HG03571 (cell line): ENCODE data around the gene S1PR2.

Experiments used
- ATAC-seq: cut with Tn5 transposase; IDR thresholded peaks from one replicate; pipeline ENCODE4 v1.9.1; 2021; ENCODE audit not compliant: unreplicated experiment

S1PR2 gene, protein sequence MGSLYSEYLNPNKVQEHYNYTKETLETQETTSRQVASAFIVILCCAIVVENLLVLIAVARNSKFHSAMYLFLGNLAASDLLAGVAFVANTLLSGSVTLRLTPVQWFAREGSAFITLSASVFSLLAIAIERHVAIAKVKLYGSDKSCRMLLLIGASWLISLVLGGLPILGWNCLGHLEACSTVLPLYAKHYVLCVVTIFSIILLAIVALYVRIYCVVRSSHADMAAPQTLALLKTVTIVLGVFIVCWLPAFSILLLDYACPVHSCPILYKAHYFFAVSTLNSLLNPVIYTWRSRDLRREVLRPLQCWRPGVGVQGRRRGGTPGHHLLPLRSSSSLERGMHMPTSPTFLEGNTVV

DNA sequence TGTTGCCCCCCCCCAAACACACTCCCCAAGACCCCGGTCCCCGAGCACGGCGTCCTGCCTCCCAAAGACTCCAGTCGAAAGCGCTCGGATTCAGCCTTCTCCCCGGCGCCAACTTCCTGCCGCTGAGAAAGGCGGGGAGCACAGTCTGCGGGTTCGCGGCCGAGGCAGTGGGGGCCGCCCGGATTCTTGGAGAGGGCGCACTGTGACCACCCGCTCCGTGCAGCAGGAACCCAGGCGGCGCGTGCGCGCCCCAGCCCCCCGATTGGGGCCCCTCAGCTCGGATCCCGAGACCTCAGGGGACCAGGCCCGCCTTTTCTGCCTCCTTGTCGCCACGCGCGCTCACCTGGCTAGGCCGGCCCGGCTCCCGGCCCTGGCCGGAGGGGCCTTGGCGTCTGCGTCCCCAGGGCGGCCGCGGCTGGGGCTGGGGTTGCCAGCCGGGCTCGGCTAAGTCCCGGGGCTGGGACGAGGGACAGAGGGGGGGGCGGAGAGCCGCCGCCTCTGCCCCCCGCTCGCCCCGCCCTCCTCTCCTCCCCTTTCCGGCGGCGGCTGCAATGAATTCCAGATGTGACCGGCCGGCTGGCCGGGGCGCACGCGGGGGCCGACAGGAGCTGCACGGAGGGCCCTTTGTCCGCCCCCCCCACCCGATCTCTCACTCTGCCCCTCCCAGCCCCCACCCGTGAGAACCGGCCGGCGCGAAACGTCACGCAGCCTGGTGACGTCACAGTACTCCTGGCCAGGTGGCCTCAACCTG is at the start of gene S1PR2:
TSS of gene S1PR2 (minus strand) at position 471 of the 751 bp plus-strand sequence. CDS start 6,426 bp downstream, outside the sequence.
- peak; percentile 30 for ATAC-seq

DNA sequence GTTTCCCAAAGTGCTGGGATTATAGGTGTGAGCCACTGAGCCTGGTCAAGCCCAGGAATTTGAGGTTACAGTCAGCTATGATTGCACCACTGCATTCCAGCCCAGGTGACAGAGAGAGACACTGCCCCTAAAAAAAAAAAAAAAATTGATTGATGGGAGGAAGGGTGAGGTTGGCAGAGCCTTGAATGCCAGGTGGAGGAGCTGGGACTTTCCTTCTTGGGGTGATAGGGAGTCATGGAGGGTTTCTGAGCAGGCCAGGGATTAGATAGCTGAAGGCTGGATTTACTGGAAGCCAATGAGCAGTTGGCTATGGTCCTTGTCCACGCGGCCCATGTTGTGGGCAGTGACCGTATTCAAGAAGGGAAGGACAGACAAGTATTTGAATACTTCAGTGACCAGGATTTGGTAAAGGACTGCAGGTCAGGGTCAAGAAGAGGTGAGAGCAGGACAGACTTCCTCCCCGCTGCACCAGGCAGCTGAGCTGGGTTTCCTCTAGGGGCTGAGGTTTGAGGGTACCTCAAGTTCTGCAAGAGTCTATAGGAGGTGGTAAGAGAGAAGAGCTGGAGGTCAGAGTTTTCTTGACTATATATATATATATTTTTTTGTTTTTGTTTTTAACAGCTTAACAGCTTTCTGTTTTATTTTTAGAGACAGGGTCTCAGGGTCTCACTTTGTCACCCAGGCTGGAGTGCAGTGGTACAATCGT is 48.8 kb upstream of the S1PR2 start:
- ATAC-seq = no peak

DNA sequence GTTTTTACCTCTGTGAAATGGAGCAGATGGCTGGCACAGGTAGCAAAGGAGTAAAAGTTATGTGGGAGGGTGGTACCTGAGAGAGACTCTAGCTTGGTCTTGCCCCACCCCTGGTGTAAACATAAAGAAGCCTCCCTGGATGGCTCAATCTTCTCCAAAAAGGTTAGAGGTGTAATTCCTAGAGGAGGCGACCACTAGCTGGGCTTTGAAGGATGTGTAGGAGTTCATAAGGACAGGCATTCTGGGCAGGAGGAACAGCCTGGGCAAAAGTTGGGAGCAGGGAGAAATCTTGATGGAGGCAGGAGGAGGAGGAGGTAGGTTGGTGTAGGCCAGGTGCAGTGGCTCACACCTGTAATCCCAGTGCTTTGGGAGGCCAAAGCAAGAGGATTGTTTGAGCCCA is 47.8 kb upstream of the S1PR2 start:
- no peak for ATAC-seq

DNA sequence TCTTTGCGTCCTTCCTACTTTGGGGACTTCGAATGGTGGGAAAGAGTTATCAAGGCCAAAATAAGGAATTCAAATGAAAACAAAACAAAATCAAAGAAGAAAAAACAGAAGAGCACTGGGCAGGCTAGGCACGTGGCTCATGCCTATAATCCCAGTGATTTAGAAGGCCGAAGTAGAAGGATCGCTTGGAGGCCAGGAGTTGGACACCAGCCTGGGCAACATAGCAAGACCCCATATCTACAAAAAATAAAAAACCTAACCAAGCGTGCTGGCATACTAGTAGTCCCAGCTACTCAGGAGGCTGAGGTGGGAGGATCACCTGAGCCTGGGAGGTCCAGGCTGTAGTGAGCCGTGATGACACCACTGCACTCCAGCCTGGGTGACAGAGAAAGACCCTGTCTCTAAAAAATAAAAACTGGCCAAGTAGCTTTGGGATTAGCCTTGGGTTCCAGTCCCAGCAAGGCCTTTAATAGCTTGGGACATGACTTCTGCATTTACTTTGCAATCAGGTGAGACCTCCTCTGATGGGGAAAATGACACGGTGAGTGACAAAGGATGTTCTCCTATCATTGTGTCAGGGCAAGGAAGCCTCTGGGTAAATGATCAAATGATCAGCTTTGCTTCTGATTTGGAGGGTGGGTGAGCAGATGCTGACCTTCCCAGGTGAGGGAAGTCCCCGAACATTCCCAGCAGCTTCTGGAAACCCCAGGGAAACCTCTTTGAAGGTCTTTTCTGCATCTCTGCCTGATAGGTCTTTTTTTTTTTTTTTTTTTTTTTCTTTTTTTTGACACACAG is 46.9 kb upstream of the S1PR2 start:
- ATAC-seq = no peak

DNA sequence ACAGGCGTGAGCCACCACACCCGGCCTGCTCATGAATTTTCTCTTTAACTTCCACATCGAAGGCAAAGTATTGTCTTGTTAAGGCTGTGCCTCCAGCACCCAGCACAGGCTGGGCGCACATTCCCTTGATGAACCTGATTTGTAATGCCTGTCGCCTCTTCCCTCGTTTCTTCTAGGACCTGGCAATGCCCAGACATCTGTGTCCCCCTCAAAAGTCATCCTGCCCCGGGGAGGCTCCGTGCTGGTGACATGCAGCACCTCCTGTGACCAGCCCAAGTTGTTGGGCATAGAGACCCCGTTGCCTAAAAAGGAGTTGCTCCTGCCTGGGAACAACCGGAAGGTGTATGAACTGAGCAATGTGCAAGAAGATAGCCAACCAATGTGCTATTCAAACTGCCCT is 43.5 kb upstream of the S1PR2 start:
- no peak for ATAC-seq

DNA sequence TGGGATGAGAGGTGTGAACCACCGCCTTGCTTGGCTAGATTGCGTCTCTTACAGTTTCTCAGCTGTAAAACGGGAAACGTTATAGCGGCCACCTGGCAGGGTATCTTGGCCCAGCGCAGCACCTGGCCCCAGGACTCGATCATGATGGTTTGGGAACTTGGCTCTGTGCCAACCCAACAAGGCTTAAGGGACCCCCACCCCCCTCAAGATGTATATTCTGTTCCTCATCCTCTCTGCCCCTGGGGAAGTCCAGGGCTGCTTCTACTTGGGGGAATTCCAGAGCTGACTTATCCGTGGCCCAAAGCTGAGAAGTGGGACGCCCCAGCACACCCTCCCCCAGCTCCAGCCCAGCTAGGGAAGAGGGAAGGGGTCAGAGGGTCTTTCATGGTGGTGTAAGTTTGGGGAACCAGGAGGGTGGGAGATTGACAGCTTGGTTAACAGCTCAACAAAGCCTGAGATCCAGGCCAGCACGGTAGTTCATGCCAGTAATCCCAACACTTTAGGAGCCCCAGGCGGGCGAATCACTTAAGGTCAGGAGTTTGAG is 40.5 kb upstream of the S1PR2 start:
- peak; percentile 23 for ATAC-seq

DNA sequence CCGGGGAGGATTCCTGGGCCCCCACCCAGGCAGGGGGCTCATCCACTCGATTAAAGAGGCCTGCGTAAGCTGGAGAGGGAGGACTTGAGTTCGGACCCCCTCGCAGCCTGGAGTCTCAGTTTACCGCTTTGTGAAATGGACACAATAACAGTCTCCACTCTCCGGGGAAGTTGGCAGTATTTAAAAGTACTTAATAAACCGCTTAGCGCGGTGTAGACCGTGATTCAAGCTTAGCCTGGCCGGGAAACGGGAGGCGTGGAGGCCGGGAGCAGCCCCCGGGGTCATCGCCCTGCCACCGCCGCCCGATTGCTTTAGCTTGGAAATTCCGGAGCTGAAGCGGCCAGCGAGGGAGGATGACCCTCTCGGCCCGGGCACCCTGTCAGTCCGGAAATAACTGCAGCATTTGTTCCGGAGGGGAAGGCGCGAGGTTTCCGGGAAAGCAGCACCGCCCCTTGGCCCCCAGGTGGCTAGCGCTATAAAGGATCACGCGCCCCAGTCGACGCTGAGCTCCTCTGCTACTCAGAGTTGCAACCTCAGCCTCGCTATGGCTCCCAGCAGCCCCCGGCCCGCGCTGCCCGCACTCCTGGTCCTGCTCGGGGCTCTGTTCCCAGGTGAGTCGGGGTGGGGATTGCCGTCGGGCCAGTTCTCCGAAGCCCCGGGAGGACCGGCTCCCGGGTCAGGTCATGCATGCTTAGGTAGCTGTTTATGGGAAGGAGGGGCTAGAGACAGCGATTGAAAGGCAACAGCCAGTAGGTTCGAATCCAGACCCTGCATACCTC is 39.7 kb upstream of the S1PR2 start, which contains the start of gene ICAM1:
TSS of gene ICAM1 (plus strand) at position 505 of the 779 bp plus-strand sequence. CDS start at position 545, 40 bp downstream.
- peak; percentile 43 for ATAC-seq

DNA sequence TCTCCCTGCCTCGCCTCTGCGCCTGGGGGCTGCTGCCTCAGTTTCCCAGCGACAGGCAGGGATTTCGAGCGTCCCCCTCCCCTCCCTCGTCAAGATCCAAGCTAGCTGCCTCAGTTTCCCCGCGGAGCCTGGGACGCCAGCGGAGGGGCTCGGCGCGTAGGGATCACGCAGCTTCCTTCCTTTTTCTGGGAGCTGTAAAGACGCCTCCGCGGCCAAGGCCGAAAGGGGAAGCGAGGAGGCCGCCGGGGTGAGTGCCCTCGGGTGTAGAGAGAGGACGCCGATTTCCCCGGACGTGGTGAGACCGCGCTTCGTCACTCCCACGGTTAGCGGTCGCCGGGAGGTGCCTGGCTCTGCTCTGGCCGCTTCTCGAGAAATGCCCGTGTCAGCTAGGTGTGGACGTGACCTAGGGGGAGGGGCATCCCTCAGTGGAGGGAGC is 39.1 kb upstream of the S1PR2 start:
- peak; percentile 41 for ATAC-seq

DNA sequence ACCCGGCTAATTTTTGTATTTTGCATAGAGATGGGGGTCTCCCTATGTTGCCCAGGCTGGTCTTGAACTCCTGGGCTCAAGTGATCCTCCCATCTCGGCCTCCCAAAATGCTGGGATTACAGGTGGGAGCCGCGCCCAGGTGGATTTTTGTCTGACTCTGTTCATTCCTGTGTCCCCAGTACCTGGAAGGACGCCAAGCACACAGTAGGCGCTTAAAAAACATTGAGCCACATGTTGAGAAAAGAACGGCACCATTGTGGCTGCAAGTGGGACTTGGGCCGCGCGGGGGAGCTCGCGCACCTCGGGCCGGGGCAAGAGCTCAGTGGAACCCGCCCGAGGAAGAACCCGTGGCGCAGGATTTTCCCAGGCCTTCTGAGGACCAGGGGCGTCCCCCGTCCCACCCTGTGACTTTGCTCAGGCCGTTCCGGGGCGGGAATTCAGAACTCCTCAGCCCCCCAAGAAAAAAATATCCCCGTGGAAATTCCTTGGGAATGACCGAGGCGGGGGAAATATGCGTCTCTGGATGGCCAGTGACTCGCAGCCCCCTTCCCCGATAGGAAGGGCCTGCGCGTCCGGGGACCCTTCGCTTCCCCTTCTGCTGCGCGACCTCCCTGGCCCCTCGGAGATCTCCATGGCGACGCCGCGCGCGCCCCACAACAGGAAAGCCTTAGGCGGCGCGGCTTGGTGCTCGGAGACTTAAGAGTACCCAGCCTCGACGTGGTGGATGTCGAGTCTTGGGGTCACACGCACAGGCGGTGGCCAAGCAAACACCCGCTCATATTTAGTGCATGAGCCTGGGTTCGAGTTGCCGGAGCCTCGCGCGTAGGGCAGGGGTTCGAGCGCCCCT is 38.4 kb upstream of the S1PR2 start:
- ATAC-seq = no peak

DNA sequence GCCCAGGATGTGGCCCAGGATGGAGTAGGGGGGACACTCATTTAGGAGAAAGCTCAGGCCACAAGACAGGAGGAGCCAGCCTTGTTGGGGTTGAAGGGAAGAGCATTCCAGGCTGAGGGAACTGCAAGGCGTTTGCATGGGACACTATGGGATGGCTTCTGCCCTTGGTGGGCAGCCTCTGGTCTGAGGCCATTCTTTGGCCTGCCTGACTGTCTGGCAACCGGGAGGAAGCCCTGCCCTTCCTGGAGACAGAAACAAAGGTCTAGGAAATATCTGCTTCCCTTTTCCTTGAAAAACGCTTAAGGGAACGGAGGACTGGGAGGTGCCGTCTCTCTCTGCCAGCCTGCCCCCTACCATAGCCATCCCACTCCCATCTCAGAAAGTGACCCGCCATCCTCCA is 36.9 kb upstream of the S1PR2 start:
- ATAC-seq = no peak

DNA sequence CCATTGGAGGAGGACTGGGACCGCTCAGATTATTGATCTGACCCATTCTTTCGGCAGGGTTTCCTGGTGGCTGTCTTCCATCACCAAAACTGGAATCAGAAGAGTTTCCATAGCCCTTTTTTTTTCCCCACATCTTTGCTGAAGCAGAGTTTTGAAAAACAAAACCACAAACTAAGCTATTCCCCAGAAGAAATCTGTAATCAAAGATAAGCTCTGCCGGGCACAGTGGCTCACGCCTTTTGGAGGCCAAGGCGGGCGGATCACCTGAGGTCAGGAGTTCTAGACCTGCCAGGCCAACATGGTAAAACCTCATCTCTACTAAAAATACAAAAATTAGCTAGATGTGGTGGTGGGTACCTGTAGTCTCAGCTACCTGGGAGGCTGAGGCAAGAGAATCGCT is 35.6 kb upstream of the S1PR2 start:
- no peak for ATAC-seq

DNA sequence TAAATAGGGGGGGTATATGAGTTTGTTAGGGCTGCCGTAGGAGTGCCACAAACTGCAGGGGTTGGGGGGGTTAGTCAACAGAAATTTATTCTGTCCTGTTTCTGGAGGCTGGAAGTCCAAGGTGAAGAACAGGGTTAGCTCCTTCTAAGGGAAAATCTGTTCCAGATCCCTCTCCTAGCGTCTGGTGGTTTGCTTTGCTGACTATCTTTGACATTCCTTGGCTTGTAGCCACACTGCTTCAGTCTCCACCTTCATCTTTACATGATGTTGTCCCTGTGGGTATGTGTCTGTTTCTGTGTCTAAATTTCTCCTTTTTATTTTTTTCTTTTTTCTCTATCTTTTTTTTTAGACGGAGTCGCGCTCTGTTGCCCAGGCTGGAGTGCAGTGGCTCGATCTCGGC is 31.6 kb upstream of the S1PR2 start:
- no peak for ATAC-seq

DNA sequence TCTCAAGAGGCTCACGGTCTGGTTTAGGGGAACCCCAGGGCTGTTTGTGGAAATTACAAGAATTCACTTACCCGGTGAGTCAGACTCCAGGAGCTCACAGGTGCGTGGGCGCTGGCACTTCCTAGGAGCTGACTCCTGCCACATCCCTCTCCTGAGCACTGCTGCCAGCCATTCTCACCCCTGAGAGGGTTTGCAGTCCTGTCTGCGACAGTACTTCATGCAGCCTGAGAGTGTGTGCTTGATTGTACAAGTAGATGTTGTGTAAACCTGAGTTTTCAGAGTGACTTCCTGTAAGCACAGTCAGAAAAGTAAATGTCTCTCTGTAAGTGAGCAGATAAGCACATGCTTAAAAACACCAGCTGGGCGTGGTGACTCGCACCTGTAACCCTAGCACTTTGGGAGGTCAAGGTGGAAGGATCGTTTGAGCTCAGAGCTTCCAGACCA is 29.0 kb upstream of the S1PR2 start:
- no peak for ATAC-seq

DNA sequence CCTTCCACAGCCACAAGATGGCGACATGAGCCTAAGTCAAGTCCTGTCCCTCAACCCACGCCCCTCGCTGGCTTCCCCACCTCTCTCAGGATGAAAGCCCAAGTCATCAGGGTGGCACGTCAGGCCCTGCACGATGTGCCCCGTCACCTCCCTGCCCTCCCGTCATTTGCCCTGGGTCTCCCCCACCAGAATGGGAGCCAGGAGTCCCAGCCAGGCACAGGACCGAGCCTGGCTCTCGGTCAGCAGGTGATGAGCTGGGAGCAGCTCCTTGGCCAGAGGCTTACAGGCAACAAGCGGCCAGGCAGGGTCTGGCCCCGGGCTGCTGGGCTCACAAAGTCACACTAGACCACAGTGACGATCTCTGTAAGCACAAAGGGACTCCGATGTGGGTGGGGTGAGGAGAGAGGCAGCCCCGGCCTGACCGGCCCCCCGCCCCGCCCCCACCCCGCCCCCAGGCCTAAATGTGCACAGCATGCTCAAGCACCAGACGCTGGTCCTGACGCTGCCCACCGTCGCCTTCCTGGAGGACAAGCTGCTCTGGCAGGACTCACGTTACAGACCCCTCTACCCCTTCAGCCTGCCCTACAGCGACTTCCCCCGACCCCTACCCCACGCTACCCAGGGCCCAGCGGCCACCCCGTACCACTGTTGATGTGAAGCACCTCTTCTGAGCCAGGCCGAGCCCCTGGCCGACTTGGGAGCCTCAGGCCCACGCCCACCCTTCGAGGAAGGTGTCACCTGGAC is 28.2 kb upstream of the S1PR2 start:
- no peak for ATAC-seq

DNA sequence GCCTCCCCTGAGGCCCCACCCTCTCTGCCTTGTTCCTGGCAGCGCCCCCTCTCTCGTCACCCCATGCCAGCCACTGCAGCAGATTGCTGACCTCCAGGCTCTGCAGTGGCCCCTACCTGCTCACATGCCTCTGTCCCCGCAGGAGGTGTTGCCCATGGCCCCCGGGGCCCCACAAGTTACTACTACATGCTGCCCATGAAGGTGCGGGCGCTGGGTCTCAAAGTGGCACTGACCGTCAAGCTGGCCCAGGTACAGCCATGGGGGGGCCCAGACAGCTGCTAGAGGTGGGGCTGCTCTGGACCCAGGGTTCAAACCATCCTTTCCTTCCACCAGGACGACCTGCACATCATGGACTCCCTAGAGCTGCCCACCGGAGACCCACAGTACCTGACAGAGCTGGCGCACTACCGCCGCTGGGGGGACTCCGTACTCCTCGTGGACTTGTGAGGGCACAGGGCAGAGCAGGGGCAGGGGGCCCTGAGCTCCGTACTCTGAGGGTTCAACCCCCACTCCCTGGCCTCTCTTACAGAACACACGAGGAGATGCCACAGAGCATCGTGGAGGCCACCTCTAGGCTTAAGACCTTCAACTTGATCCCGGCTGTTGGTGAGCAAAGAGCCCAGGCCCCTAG is 27.1 kb upstream of the S1PR2 start:
- ATAC-seq = no peak

DNA sequence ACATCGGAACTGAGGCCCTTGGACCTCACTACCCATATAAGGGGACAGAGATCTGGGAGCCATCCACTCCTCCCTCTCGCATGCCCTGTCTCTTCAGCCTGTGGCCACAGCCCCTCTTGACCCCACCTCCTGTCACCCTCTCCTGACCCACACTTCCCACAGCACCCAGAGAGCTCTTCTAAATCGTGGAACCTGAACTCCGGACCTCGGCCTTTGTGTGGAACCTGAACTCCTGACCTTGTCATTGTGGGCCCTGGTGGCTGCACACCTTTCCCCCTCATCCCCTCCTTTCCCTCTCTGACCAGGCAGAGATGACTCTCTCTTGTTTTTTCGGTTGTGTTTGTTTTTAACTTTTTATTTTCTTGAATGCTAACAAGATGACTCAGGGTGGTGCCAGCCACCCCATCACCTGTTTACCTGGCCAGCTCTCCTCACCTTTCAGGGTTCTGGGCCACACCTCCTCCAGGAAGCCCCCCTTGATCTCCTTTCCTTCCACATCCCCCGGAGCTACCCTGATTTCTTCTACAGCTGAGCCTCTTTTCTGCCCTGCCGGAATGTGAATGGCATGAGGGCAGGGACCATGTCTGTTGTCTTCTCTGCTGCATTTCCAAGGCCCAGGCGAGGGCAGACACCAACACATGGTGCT is 26.0 kb upstream of the S1PR2 start:
- ATAC-seq = no peak

DNA sequence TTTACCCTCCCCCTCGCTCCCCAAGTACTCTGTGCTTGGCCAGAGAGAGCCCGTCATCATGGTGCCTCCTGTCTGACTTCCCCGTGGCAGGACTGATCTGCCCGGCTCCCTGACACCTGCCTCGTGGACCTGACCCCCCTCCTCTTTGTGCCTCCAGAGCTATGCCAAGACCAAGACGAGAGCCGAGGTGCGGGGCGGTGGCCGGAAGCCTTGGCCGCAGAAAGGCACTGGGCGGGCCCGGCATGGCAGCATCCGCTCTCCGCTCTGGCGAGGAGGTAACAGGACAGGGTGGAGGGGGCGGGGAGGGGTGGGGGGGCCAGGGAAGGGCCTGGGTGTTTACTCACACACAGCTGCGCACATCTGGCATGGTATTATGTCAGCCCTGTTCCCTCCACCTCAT is 25.4 kb upstream of the S1PR2 start:
- ATAC-seq = no peak
